ENCODE data around the gene RFX4.

The RFX4 gene

DNA sequence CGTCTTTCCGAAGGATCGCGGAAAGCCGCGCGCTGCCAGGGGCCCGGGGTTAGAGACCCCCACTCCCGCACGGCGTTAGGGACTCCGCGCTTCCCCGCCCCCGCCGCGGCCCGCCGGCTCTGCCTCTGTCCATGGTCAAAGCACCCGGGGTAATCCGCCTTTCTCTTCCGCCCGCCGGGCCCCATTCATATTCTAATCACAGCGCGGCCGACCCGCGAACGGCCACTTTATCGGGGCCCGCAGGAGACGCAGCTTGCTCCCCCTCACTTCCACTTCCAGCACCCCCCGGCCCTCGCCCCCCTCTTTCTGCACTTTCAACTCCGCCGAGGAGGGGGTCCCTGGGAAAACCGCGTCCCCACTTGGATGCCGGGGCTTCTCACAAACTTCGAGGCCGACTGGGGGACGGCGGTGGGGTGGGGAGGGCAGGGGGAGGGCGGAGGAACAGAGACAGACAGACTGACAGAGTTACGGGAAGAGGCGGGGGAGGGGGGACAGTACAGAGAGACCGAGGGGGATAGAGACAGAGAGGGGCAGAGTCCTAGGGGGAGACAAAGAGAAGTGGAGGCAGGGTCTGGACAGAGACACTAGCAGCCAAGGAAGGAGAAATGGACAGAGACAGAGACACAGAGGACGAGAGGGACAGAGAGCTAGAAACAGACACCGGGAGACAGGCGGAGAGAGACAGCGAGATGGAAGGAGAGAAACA, 1.1 kb upstream of the RFX4 start:
- no peaks in the 10 kb centered on the region for H3K36me3 ChIP-seq (ENCODE audit: control insufficient read depth in 5 of 5, insufficient read depth in 5 of 5, low read length in 5 of 5)
- no peaks in the 10 kb centered on the region for H3K9me3 ChIP-seq (ENCODE audit: control insufficient read depth in 5 of 5, low read length in 5 of 5)
- H3K9ac ChIP-seq (ENCODE audit: low read length in 5 of 5) = no peak overlapping the region
- H3K27ac ChIP-seq (ENCODE audit: low read depth, low read length) = no peak overlapping the region
- H3K27me3 ChIP-seq (ENCODE audit: control insufficient read depth in 5 of 5, insufficient read depth in 4 of 5, low read length in 5 of 5) = peaks cover 63 to 79% (median 69%) of the 10 kb centered on the region in 5 donors
- peaks cover 2 to 48% (median 36%) of the 10 kb centered on the region in 5 donors for H3K4me1 ChIP-seq (ENCODE audit: control insufficient read depth in 5 of 5, insufficient read depth in 5 of 5, low read length in 5 of 5)
- H3K4me3 ChIP-seq (ENCODE audit: low read depth in 1 of 5, low read length in 5 of 5) = peak overlapping the region in 1 of 5 donors; percentile 30

DNA sequence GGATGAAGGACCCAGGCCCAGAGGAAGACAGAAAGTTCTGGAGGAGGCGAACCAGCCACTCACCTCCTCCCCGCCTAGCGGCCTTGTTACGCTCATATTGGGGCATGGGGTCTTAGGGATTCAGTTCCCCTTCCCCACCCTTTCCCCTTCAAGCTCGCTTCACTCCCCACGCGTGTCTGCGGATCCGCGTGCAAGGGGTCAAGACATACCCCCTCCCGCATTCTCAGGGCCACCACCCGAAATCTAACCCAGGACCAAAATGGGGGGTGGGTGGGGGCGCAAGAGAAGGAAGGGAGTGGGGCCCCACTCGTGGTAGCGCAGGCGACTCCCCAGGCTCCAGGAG, 584 bp upstream of the RFX4 start:
- Histone ChIP-seq H3K9ac (ENCODE audit: low read length in 5 of 5) (no peak overlapping the region), H3K9me3 (ENCODE audit: control insufficient read depth in 5 of 5, low read length in 5 of 5) (no peaks in the 10 kb centered on the region), H3K27ac (ENCODE audit: low read depth, low read length) (no peak overlapping the region), H3K27me3 (ENCODE audit: control insufficient read depth in 5 of 5, insufficient read depth in 4 of 5, low read length in 5 of 5) (peaks cover 65 to 84% (median 73%) of the 10 kb centered on the region in 5 donors), H3K36me3 (ENCODE audit: control insufficient read depth in 5 of 5, insufficient read depth in 5 of 5, low read length in 5 of 5) (no peaks in the 10 kb centered on the region), H3K4me3 (ENCODE audit: low read depth in 1 of 5, low read length in 5 of 5) (peak overlapping the region in 1 of 5 donors; percentile 30), H3K4me1 (ENCODE audit: control insufficient read depth in 5 of 5, insufficient read depth in 5 of 5, low read length in 5 of 5) (peaks cover 2 to 51% (median 40%) of the 10 kb centered on the region in 5 donors)

DNA sequence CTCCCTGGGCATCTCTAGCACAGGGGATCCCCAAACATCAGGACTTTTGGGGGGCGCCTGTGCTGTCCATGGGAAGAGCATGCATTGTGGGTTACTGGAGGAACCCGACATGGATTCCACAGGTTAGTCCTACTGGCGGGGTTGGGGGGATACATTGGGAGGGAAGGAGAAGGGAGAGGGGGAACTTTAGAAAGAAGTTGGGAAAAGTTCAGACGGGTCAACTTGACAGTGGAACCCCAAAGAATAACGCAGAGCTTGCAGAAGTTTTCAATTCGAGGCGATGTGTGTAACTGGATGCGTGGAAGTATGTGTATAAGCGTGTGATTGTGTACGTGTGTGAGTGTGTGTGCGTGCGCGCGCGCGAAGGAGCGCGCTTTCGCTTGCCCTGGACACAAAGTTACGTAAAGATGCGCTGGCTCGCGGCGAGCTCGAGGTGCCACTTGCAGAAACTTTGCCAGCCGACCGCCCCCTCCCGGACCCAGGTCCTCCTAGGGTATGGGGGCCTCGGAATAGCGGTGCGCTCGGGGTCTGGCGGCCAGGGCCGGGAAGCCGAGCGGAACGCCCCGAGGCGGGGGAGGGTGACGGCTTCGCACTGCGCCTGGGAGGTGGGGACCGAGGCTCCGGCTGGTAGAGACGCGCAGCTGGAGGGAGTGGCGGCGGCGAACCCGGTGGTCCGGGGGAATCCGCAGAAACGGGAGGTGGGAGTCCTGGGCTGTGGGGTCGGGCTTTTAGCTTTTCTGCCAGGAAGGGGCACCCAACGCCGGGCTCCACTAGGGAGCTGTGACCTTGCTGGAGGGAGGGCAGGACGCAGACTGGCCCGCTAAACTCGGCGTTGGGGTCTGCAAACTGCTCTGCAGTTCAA, 669 bp downstream of the RFX4 start:
- Histone ChIP-seq H3K4me3 (ENCODE audit: low read depth in 1 of 5, low read length in 5 of 5) (peak overlapping the region; percentile 40 to 69 (median 55)), H3K9ac (ENCODE audit: low read length in 5 of 5) (no peak overlapping the region), H3K36me3 (ENCODE audit: control insufficient read depth in 5 of 5, insufficient read depth in 5 of 5, low read length in 5 of 5) (no peaks in the 10 kb centered on the region), H3K27me3 (ENCODE audit: control insufficient read depth in 5 of 5, insufficient read depth in 4 of 5, low read length in 5 of 5) (peaks cover 65 to 88% (median 79%) of the 10 kb centered on the region in 5 donors), H3K9me3 (ENCODE audit: control insufficient read depth in 5 of 5, low read length in 5 of 5) (no peaks in the 10 kb centered on the region), H3K27ac (ENCODE audit: low read depth, low read length) (no peak overlapping the region), H3K4me1 (ENCODE audit: control insufficient read depth in 5 of 5, insufficient read depth in 5 of 5, low read length in 5 of 5) (peaks cover 2 to 51% (median 40%) of the 10 kb centered on the region in 5 donors)

DNA sequence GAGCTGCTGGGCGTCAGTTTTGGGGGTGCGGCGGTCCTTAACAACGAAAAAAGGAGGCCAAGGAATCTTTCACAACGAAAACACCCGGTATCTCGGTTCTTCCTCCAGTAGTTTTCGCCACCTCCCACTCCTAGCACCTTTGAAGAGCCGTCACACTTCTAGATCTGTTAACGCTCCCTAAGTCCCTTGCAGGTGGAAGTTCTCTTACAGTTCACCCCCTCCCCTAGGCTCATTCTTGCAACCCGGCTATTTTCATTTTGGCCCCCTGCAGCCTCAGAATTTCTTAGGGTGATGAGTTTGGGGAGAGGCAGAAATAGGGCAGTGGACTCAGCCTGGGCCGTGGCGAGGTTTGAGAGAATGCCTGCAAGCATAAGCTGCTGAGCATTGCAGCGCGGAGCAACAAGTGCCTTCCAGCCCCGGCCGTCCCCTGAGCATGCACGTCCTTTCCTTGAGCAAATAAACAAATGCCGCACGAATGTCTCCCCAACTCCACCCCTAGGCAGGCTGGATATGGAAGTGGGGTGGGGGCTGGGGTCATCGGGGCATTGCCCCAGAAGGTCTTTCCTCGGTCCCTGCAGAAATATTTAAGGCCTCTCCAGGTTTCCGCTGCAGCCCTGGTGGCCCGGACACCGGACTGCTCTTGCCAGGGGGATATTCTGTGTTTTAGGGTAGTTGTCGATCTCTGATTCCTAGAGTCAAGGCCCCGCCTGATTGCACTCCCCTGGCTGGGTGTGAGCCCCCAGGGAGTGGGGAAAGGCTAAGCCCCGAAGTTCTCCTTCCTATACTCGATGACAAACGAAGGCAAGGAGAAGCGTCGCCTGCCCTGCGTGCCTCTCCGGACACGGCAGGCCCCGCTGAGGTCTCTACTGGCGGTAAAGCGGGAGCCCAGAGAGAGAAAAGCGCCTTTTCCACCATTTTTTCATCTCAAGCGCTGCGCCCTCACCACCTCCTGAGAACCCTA, 1.6 kb downstream of the RFX4 start:
- H3K4me1 ChIP-seq (ENCODE audit: control insufficient read depth in 5 of 5, insufficient read depth in 5 of 5, low read length in 5 of 5) = peaks cover 2 to 51% (median 40%) of the 10 kb centered on the region in 5 donors

DNA sequence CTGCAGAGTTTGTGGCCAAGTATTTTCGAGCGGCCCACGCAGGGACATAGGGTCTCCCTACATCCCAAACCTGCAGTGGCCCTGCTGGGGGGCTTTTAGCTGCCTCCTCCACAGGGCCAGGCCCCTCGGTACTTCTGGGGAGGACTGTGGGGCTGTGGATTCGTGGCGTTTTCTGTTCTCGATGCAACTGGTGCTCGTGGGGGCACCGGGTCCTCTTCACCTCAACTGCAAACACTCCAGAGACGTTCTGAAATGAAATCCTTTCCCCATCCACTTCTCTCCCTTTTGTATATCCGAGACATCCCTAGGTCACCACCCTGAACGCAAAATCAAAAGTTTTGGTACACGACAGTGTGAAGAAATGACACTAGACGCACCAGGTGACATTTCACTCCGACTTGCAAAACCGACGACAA, 2.3 kb downstream of the RFX4 start:
- Histone ChIP-seq H3K4me1 (ENCODE audit: control insufficient read depth in 5 of 5, insufficient read depth in 5 of 5, low read length in 5 of 5) (peaks cover 2 to 51% (median 40%) of the 10 kb centered on the region in 5 donors), H3K27me3 (ENCODE audit: control insufficient read depth in 5 of 5, insufficient read depth in 4 of 5, low read length in 5 of 5) (peaks cover 66 to 89% (median 80%) of the 10 kb centered on the region in 5 donors), H3K27ac (ENCODE audit: low read depth, low read length) (no peak overlapping the region), H3K9ac (ENCODE audit: low read length in 5 of 5) (no peak overlapping the region), H3K4me3 (ENCODE audit: low read depth in 1 of 5, low read length in 5 of 5) (no peak overlapping the region), H3K36me3 (ENCODE audit: control insufficient read depth in 5 of 5, insufficient read depth in 5 of 5, low read length in 5 of 5) (no peaks in the 10 kb centered on the region), H3K9me3 (ENCODE audit: control insufficient read depth in 5 of 5, low read length in 5 of 5) (no peaks in the 10 kb centered on the region)

More for the DNA sequence above, 1.6 kb downstream of the RFX4 start:
- H3K27me3 ChIP-seq (ENCODE audit: control insufficient read depth in 5 of 5, insufficient read depth in 4 of 5, low read length in 5 of 5) = peaks cover 72 to 89% (median 81%) of the 10 kb centered on the region in 5 donors
- H3K9ac ChIP-seq (ENCODE audit: low read length in 5 of 5) = no peak overlapping the region
- no peaks in the 10 kb centered on the region for H3K9me3 ChIP-seq (ENCODE audit: control insufficient read depth in 5 of 5, low read length in 5 of 5)
- H3K36me3 ChIP-seq (ENCODE audit: control insufficient read depth in 5 of 5, insufficient read depth in 5 of 5, low read length in 5 of 5) = no peaks in the 10 kb centered on the region
- H3K27ac ChIP-seq (ENCODE audit: low read depth, low read length) = no peak overlapping the region
- H3K4me3 ChIP-seq (ENCODE audit: low read depth in 1 of 5, low read length in 5 of 5) = peak overlapping the region in 2 of 5 donors; percentile 51 to 61

DNA sequence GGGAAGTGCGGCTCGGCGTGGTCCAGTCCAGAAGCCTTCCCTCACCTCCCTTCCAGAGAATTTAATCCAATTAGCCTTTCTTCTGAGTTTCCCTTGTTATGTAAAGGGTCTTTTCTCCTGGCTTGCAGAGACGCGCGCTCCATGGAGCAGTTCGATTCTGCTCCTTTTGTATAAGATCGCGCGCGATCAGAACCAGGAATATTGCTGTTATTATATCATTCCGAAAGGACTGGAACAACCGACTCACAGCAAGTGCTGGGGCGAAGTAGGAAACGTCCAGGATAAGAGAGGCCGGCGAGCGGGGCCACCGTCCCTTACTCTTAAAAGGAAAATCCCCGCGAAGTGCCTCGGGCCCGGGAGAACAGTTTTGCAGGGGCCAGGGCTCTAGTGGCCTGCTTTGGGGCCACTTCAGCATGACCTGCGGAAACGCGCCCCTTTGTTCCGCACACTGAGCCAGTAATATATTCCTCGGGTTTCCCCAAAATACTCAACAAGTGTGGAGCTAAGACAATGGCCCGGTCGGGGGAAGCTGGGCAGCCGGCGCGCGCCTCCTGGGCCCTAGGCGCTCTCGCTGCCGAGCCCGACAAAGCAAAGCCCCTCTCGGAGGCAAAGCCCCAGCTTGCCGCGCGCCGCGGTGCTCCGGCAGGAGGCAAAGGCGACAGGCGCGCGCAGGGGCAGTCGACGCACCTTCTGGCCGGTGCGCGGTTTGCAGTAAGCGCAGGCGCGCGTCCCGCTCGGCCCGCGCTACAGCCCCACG, 2.9 kb downstream of the RFX4 start:
- Histone ChIP-seq H3K9me3 (ENCODE audit: control insufficient read depth in 5 of 5, low read length in 5 of 5) (no peaks in the 10 kb centered on the region), H3K27me3 (ENCODE audit: control insufficient read depth in 5 of 5, insufficient read depth in 4 of 5, low read length in 5 of 5) (peaks cover 66 to 83% (median 79%) of the 10 kb centered on the region in 5 donors), H3K36me3 (ENCODE audit: control insufficient read depth in 5 of 5, insufficient read depth in 5 of 5, low read length in 5 of 5) (no peaks in the 10 kb centered on the region), H3K4me3 (ENCODE audit: low read depth in 1 of 5, low read length in 5 of 5) (no peak overlapping the region), H3K27ac (ENCODE audit: low read depth, low read length) (no peak overlapping the region), H3K9ac (ENCODE audit: low read length in 5 of 5) (no peak overlapping the region), H3K4me1 (ENCODE audit: control insufficient read depth in 5 of 5, insufficient read depth in 5 of 5, low read length in 5 of 5) (peaks cover 2 to 49% (median 38%) of the 10 kb centered on the region in 5 donors)

DNA sequence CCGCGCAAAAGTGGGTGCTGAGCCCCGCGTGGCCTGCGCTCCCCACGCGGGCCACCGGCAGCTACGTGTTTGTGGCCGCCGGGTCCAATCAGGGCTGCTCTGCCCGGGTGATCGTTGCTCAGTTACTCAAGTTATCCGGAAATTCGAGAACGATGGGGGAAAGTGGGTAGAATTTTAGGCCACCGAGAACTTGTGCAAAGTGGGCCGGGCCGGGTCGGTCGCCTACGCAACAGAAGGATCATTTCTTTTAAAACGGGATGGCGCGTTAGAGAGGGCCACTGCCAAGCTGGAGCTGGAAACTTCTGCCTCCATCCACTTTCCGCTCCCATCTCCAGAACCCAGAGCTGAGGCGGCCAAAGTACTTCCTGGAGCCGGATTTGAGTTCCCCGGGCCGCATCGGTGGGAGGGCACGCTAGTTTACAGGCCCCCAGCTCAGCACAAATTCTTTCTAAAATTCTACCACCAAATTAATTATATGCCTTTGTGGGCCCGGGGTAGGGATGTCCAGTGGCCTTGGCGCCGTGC, 3.5 kb downstream of the RFX4 start:
- no peak overlapping the region for H3K9ac ChIP-seq (ENCODE audit: low read length in 5 of 5)
- peaks cover 60 to 77% (median 74%) of the 10 kb centered on the region in 5 donors for H3K27me3 ChIP-seq (ENCODE audit: control insufficient read depth in 5 of 5, insufficient read depth in 4 of 5, low read length in 5 of 5)
- no peaks in the 10 kb centered on the region for H3K9me3 ChIP-seq (ENCODE audit: control insufficient read depth in 5 of 5, low read length in 5 of 5)
- H3K36me3 ChIP-seq (ENCODE audit: control insufficient read depth in 5 of 5, insufficient read depth in 5 of 5, low read length in 5 of 5) = no peaks in the 10 kb centered on the region
- H3K4me3 ChIP-seq (ENCODE audit: low read depth in 1 of 5, low read length in 5 of 5) = no peak overlapping the region
- peaks cover 2 to 43% (median 32%) of the 10 kb centered on the region in 5 donors for H3K4me1 ChIP-seq (ENCODE audit: control insufficient read depth in 5 of 5, insufficient read depth in 5 of 5, low read length in 5 of 5)
- no peak overlapping the region for H3K27ac ChIP-seq (ENCODE audit: low read depth, low read length)

DNA sequence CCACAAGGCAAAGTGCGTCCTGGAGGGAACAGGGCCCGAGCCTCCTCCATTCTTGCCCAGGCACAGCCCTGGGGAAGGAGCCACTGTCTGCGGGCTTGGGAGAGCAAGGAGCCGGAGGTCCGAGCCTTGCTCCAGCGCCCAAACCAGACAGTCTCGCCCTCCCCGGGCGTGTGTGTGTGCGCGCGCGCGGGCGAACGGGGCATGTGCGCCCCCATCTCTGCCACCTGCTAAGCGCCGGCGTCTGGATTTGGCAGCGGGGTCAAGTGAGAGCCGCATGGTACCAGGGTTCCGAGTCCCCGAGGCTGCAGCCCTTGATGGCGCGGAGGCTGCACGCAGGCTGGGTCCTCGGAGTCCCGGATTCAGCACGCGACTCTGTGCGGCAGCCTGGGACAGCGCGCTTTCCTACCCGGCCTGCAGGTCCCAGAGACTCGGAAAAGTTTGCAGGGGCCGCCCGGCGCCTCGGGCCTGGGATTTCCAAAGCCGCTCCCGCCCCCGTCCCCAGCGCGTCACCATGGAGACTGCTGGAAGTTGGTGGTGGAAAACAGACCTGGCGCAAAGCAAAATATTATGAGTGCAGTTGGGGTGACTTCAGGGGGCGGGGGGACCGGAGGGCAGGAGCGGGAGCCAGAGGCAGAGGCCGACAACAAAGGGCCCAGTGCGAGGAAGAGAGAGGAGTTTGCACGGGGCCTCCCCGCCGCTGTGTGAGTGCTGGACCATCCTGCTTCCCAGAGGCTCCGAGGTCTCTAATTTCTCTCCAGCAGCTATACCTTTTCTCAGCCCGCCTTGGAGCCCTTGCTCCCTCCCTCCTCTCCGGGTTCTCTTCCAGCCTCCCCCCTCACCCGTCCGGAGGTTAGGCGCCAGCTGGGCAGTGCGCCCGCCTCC, 4.2 kb downstream of the RFX4 start:
- no peaks in the 10 kb centered on the region for H3K36me3 ChIP-seq (ENCODE audit: control insufficient read depth in 5 of 5, insufficient read depth in 5 of 5, low read length in 5 of 5)
- no peak overlapping the region for H3K9ac ChIP-seq (ENCODE audit: low read length in 5 of 5)
- H3K27me3 ChIP-seq (ENCODE audit: control insufficient read depth in 5 of 5, insufficient read depth in 4 of 5, low read length in 5 of 5) = peaks cover 59 to 75% (median 72%) of the 10 kb centered on the region in 5 donors
- H3K4me3 ChIP-seq (ENCODE audit: low read depth in 1 of 5, low read length in 5 of 5) = no peak overlapping the region
- H3K9me3 ChIP-seq (ENCODE audit: control insufficient read depth in 5 of 5, low read length in 5 of 5) = no peaks in the 10 kb centered on the region
- H3K27ac ChIP-seq (ENCODE audit: low read depth, low read length) = no peak overlapping the region
- H3K4me1 ChIP-seq (ENCODE audit: control insufficient read depth in 5 of 5, insufficient read depth in 5 of 5, low read length in 5 of 5) = peaks cover 2 to 41% (median 29%) of the 10 kb centered on the region in 5 donors

Measured in subcutaneous abdominal adipose tissue (tissue), 5 donors.